Neural crest cell (in vitro differentiated cells): ENCODE results near the gene TMEM128. TPM values are rescaled to one million over a fixed set of nuclear protein-coding genes. Genes with fewer than 3 reads are reported as not detected.

ENCODE experiments used
- DNase-seq: peaks from one replicate; pipeline ENCODE4 v3.0.0; 2021; ENCODE audit warnings: low read depth, mixed read lengths, low spot score
- H3K27ac Mint-ChIP-seq: one replicate; pipeline ENCODE4 v1.8.0; 2021; ENCODE audit warnings: mild to moderate bottlenecking, mixed read lengths; ENCODE audit not compliant: unreplicated experiment
- H3K27me3 Mint-ChIP-seq: 2 replicates; pipeline ENCODE4 v1.8.0; 2021; ENCODE audit warnings: low read depth, mild to moderate bottlenecking, mixed read lengths
- H3K36me3 Mint-ChIP-seq: 2 replicates; pipeline ENCODE4 v1.8.0; 2021; ENCODE audit warnings: low read depth, mild to moderate bottlenecking, mixed read lengths
- H3K4me1 Mint-ChIP-seq: 2 replicates; pipeline ENCODE4 v1.8.0; 2021; ENCODE audit warnings: mixed read lengths
- H3K4me3 Mint-ChIP-seq: one replicate; pipeline ENCODE4 v1.8.0; 2021; ENCODE audit warnings: mild to moderate bottlenecking, mixed read lengths
- H3K9me3 Mint-ChIP-seq: 2 replicates; pipeline ENCODE4 v1.8.0; 2021; ENCODE audit warnings: mixed read lengths
- CTCF ChIP-seq: fragments of 200-600 bp; sonication (generic); conservative IDR thresholded peaks from 2 replicates; pipeline ENCODE4 v1.5.0; 2021; ENCODE audit warnings: antibody characterized with exemption, mild to moderate bottlenecking
- total RNA-seq: library from RNA; stranded (reverse); gene quantifications from 2 replicates; pipeline ENCODE4 v1.2.1, GENCODE V29; 2021

Gene TMEM128
- total RNA-seq, 1 donor from 2014 or later: 26.7 TPM

GRCh38 chr4:4289055-4289454 lies 41.0 kb upstream of the TMEM128 start:
- H3K4me1 Mint-ChIP-seq: peaks cover 28% of the 10 kb centered on the region
- no peaks in the 10 kb centered on the region for H3K27me3 Mint-ChIP-seq
- DNase-seq: no peak
- H3K36me3 Mint-ChIP-seq: no peaks in the 10 kb centered on the region
- H3K9me3 Mint-ChIP-seq: no peaks in the 10 kb centered on the region
- peak overlapping the region; percentile 98 for H3K4me3 Mint-ChIP-seq
- no peak overlapping the region for H3K27ac Mint-ChIP-seq
- TF ChIP-seq CTCF: no peak

- no peaks in the 10 kb centered on the region for H3K9me3 Mint-ChIP-seq
- H3K27ac Mint-ChIP-seq: no peak overlapping the region
- H3K4me1 Mint-ChIP-seq: peaks cover 28% of the 10 kb centered on the region
- no peak for TF ChIP-seq CTCF
- H3K4me3 Mint-ChIP-seq: peak overlapping the region; percentile 72
- DNase-seq: no peak
- H3K36me3 Mint-ChIP-seq: no peaks in the 10 kb centered on the region
- H3K27me3 Mint-ChIP-seq: no peaks in the 10 kb centered on the region
Observed at GRCh38 chr4:4288098-4288497, 40.1 kb upstream of the TMEM128 start.

- Mint-ChIP-seq H3K9me3 (no peaks in the 10 kb centered on the region), H3K4me3 (peak overlapping the region; percentile 1), H3K36me3 (no peaks in the 10 kb centered on the region), H3K27ac (no peak overlapping the region), H3K4me1 (peaks cover 11% of the 10 kb centered on the region), H3K27me3 (no peaks in the 10 kb centered on the region)
- no peak for TF ChIP-seq CTCF
- no peak for DNase-seq
Observed at GRCh38 chr4:4284827-4285618, 37.0 kb upstream of the TMEM128 start.

- no peak for TF ChIP-seq CTCF
- Mint-ChIP-seq H3K4me3 (no peak overlapping the region), H3K27me3 (no peaks in the 10 kb centered on the region), H3K4me1 (no peaks in the 10 kb centered on the region), H3K36me3 (no peaks in the 10 kb centered on the region), H3K27ac (no peak overlapping the region), H3K9me3 (no peaks in the 10 kb centered on the region)
- DNase-seq: no peak
Observed at GRCh38 chr4:4281787-4282186, 33.8 kb upstream of the TMEM128 start.

- H3K9me3 Mint-ChIP-seq: no peaks in the 10 kb centered on the region
- no peaks in the 10 kb centered on the region for H3K4me1 Mint-ChIP-seq
- no peaks in the 10 kb centered on the region for H3K27me3 Mint-ChIP-seq
- no peak overlapping the region for H3K4me3 Mint-ChIP-seq
- H3K27ac Mint-ChIP-seq: peak overlapping the region; percentile 57
- peaks cover 6% of the 10 kb centered on the region for H3K36me3 Mint-ChIP-seq
- TF ChIP-seq CTCF: no peak
- no peak for DNase-seq
Observed at GRCh38 chr4:4277531-4277930, 29.5 kb upstream of the TMEM128 start.
